ENCODE results near the gene UNKL.
"Not testable (repeated sequence)": the region's sequence is repeated elsewhere in the genome, so short reads cannot be mapped to it uniquely, and the experiment has no call there.

Gene UNKL

DNA sequence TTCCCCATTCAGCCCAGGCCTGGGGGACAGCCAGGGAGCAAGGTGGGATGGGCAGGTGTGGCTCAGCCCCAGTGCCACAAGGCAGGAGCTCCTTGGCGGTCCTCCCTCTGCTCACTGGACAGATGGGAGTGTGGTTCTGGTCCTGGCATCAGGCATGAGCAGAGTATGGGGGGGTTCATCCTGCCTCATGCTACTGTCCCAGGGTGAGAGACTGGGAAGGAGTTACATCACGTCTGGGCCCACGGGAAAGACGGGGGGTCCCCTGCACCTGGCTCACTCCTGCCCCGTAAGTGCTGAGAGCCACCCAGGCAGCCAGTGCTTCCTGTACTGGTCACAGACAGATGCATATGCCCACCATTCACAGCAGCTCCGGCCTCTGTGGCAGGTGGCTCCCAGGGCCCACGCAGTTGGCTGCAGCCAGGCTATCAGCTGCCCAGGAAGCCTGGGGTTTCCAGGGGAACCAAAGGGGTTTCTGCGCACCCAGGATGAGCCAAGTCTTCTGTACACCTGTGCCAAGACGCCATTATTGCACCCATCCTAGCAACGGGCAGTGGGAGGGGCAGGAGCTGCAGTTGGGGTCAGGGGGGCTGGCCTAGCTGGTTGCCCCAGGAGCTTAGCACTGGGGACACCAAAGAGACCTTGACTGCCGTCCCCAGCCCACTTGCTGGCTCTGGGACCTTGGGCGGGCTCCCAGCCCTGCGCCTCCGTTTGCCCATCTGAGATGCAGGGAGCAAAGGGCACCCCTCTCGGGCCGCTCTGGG lies 79.1 kb downstream of the UNKL start:
- no peak for DNase-seq

DNA sequence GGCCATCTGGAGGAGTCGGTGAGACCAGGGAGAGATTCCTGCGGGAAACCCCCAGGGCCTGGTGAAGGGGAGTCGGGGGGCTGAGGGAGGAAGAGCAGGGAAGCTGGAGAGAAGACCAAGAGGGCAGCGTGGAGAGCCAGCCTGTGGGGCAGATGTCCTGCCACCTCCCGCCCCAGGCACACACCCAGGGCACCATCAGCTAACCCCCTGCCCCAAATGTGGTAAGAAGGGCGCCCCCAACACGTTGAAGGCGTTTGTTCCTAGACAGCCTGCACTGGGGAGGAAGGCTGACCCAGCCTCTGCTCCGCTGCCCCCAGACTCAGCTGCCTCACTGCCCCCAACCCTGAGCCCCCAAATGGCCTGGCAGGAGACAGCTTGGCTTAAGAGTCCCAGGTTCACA lies 79.8 kb downstream of the UNKL start:
- DNase-seq = no peak

DNA sequence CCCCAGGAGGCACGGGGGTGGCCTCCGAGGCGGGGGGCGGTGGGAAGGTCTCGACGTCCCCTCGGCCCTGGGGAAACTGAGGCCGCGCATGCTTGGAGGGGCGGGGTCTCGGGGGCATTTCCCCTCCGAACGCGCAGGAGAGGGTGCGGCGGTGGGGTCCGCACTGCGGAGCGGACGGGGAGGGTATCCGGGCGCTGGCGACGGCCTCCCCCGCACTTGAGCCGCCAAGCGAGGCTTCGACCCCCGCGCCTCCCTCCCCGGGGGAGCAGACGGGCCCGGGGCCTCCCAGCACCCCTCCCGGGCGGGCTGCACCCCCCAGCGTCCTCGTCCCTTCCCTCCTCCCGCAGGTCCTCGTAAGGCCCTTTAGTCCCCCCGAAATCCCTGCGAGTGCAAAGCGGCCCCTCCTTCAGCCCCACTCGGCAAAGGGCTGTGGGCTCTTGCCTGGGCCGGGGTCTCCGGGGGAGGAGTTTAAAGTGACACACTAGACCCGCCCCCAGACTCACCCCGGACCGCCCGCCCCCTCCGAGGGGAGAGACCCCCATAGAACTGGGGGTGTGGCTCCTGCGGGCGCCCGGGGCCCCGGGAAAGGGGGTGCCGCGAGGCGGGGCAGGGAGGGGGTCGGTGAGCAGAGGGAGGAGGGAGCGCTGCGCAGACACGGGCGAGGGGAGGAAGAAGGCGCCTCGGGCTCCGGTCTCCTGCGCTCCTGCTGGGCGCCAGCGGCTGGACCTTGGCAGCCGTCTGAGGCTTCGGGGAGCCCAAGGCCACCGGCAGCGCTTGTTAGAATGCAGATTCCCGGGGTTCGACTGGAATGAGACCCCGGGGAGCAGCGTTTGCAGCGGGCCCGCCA lies 80.4 kb downstream of the UNKL start:
- no peak for DNase-seq

DNA sequence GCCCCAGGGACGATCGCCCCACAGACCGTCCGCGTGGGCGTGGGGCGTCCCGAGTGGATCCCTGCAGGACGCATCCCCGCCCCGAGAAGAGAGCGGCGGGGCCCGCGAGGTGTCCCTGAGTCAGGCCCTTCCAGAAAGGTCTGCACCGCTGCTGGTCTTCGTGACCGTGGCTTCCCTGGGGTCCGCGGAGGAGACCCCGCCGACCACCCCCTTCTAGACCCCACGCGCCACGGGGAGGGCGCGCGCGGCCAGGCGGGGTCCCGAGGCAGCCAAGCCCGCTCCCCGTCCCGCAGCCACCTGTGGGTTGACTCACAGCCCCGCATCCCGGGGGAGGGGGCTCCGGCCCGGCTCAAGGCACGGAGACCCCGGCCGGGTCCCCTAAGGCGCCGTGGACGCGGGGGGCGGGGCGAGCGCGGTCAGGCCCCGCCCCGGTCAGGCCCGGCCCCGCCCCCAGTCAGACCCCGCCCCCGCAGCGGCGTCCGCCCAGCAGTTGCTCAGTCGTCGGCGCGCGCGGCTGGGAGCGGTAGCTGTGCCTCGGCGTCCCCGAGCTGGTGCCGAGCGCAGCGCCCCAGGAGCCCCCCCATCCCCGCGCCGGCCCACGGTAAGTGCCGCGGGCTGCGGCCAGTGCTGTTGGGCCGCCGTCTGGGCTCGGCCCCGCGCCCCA lies 81.2 kb downstream of the UNKL start, which contains the start of gene BAIAP3:
Gene BAIAP3, plus strand, starts transcription at position 497 of the 664 bp plus-strand sequence. CDS start 4,905 bp downstream, outside the sequence.
- DNase-seq = no peak

DNA sequence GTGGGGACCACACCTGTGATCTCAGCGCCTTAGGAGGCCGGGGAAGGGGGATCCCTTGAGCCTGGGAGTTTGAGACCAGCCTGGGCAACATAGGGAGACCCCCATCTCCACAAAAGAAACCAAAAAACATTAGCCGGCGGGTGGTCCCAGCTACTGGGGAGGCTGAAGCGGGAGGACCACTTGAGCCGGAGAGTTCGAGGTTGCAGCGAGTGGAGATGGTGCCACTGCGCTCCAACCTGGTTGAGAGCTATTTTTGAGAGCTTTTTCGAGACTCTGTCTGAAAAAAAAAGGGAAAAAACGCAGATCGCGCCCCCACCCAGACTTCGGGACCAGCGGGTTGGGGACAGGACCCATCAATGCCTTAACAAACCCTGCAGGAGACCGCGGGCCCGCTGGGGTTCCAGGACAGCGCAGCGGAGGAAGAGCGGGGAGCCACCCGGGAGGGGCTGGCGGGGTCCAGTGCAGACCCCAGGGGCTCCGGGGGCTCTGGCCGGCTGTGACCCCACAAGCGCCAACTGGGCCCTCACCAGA lies 81.8 kb downstream of the UNKL start:
- no peak for DNase-seq

DNA sequence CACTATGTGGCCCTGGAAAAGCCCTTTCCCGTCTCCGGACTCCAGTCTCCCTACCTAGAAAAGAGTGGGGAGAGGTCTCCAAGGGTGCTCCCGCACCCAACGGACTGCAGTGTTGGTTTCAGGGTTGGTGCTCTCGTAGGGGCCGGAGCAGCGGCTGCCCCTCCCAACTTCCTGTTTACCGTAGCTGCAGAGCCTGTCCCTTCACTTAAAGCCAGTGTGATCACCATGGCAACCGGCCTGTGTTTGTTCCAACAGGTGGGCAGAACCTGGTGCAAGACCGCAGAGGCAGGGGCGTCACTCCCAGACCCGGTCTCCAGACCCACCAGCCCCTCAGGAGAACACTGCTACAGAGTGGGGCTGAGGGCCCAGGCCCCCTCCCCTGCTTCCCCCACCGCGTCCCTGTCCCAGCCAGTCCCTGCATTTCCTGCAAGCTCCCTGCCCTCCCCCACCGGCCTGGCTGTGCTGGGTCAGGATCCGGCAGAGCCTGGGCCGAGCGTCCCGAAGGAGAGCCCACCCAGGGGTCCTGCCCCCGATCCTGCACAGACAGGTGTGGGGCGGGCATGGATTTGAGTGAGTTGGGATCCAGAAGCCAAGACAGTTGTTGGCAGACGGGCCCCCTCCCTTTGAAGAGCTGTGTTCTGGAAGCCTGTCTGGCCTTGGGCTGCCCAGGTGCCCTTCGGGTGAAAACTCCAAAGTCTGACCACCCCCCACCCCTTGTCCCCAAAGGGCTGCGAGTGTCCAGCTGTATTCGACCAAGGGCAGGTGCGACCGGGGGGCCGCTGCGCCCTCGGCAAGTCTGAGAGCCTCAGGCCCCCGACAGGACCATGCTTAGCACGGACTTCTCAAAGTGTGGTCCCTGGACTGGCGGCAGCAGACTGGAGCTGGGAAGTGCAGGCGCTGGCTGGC lies 82.5 kb downstream of the UNKL start:
- DNase-seq = no peak

DNA sequence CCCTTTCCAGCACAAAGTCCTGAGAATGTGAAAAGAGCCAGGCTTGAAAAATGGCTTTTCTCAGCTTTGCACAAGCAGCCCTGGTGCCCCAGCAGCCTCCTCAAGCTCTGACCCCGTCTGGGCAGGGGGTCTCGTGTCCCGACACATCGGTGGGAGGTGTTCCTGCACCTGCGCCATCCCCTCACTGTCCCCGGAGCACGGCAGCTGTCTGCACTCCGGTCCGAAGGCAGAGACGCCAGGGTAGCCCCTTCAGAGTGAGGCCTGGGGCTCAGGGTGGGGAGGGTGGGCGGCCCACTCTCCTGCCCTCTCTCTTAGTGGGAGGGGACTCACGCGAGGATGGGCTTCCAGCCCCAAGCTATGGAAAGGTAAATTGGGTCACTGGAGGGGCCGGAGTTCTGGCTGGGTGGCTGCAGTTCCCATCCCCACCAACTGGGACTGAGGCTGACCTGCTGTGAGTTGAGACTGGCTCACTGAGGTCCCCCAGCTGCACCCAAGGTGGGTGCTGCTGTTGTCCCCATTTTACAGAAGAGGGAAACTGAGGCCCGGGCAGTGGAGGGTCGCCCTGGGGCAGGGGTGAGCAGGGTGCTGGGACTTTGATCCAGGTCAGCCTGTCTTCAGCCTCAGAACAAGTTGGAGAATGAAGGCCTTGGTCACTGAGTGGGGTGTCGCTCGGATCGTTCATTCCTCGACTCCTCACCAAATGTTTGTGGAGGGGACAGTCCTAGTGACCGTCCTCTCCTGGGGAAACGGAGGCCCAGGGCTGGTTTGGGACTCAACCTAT lies 83.4 kb downstream of the UNKL start:
- no peak for DNase-seq

DNA sequence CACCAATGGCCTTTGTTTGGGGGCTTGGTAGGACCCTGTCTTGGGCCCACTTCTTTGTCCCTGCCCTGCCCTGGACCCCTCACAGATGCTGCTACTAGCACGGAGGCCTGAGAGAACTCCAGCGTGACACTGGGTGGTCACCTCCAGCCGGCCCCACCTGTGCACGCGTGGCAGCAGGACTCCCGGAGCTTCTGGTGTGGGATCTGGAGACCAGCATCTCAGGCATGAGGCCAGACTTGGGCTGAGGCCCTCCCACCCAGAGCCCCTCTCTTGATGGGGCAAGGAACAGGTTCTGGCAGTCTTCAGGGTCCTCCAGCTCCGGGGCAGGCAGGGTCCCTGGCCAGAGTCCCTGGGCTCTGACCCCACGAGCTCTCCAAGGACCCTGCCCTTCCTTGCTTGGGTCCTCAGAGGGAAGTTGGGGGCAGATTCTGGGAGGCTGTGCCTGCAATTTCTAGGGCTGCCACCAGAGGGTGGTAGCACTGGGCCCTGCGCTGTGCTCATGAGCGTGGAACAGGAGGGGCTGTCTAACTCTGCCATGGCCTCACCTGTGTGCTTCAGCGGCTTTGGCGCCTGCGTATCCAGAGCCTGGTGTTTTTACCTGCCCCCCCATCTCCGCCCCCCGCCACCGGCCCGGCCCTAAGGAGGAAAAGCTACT lies 84.1 kb downstream of the UNKL start:
- DNase-seq = no peak

DNA sequence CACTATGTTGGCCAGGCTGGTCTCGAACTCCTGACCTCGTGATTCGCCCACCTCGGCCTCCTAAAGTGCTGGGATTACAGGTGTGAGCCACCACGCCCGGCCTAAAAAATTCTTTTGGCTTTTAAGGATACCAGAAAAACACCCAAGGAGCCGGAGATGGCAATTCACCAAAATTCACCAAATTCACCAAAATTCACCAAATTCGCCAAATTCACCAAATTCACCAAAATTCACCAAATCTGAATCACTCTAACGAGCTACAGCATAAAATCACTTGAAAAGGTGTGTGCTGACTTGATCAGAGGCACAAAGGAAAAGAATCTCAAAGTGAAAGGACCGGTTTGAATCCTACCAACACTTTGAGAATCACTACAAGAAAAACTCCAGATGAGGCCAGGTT lies 85.5 kb downstream of the UNKL start:
- not testable (repeated sequence) for DNase-seq

DNA sequence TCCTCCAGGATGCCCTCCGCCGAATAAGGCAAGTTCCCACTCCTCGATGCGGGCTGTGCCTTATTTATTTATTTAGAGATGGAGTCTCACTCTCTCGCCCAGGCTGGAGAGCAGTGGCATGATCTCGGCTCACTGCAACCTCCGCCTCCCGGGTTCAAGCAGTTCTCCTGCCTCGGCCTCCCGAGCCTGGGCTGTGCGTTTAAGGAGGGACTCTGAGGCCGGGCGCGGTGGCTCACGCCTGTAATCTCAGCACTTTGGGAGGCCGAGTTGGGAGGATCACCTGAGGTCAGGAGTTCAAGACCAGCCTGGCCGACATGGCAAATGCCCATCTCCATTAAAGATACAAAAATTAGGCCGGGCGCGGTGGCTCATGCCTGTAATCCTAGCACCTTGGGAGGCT lies 86.4 kb downstream of the UNKL start:
- not testable (repeated sequence) for DNase-seq

DNA sequence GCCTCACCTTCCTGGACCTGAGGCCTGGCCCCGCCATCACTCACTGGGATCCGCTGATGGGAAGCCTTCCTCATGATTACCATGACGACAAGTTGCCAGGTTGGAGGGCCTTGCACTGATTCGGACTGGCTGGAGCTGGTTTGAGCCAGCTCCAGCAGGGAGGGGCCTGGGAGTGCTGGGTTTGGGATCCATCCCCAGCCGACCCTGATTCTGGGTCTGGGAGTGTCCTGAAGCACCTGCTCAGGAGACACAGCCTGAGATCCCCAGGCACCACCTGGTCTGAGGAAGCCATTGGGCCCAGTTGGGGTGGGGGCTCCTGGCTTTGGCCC lies 86.9 kb downstream of the UNKL start:
- DNase-seq = no peak

DNA sequence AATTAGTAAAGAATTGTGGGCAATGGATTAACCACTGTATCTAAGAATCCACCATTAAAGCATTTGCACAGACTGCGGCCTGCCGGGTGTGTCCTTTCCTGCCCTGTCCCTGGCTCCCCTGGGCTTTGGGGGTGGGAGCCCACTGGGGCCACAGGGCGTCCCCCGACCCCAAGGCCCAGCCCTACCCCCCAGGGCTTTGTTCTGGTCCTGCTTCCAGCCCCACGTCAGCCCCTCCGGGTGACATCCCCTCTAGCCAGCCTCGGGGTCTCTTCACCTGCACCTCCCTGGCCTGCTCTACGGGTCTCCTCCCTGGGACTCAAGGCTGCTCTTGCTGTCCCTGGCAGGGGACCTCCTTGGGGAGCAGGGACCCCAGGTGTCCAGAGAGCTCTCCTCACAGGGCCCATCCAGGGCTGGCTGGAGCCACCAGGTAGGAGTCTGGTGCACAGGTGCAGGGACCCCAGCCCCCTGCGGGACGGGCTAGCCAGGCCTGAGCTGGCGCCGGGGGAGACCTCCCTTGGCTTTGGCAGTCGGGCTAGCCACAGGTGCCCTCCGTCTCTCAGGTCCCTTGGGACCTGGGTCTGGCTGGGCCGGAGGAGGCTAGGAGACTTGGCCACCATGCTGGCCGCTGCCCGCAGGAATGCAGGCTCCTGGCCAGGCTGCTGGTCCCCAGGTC lies 87.4 kb downstream of the UNKL start:
- DNase-seq = no peak

DNA sequence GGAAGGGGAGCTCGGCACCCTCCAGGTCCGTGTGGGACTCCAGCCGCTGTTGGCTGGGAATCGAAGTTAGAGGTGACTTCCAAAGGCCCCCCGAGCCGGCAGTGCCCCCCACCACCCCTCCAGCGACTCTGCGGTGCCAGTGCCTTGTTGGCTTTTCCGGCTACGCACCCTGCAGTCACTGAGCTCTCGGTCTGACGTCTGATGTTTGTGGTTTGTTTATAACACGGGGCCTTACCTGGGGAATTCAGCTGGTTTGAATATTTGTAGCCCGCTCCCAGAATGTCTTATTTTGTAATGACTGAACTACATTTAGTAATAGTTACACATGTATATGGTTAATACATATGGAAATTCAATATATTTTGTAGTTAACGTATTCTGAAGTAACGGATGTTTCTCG lies 88.1 kb downstream of the UNKL start:
- no peak for DNase-seq

DNA sequence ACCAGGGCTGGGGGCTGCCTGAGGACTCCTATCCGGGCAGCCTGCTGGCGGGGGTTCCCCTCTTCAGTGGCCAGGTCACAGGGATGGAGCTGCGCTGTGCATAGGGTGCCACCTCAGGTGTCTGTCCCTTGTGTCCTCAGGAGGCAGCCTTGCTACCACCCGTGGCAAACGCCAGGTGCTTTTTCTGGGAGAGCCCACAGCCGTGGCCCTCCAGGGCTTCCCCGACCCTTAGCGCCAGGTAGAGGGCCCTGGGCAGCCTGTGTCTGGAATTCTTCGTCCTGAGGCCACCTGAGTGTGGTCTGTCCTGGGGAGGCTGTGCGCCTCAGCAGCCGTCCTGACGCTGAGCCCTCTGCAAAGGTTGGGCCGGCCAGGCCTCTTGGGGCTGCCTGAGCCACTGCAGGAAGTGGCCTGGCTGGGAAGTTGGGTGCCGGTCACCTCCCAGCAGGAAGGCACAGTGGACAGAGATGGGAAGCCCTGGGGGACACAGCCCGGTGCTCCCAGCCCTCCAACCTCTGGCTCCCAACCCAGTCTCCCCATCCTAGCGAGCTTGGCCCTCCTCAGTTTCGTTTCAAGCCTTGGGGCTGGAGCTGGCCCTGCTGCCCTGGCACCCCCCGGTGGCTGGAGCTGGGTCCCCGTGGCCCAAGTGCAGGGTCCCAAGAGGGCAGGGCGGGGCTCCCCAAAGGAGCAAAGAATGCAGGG lies 88.7 kb downstream of the UNKL start:
- DNase-seq = no peak

DNA sequence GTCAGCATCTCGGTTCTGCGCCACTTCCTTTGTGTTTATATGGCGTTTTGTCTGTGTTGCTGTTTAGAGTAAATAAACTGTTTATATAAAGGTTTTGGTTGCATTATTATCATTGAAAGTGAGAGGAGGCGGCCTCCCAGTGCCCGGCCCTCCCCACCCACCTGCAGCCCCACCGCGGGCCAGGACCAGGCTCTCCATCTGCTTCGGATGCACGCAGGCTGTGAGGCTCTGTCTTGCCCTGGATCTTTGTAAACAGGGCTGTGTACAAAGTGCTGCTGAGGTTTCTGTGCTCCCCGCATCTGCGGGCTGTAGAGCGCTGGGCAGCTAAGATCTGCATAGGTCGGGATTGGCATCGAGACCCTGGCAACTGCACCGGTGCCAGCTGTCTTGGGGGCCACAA lies 89.2 kb downstream of the UNKL start:
- DNase-seq = no peak

DNA sequence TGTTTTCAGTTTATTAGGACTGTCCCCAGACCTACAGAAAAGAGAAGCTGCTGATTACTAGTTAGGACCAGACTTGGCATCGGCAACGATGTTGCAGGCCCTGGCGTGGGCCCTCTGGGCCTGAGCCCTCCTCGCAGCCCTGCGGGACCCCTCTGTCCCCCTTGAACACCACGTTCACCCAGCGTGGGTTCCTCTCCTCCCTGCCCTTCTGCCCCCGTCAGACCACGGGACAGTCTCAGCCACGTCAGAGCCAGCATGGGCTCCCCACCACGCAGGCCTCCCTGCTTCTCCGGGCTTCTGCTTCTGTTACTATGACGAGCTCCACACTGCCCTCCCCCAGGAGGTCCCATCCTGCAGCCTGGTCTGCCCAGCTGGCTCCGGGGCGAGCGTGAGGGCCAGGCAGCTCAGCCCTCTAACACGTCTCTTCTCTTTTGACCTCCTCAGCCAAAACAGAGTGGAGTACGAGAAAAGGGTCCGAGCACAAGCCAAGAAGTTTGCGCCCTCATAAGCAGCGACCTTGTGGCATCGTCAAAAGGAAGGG lies 90.1 kb downstream of the UNKL start:
- no peak for DNase-seq

DNA sequence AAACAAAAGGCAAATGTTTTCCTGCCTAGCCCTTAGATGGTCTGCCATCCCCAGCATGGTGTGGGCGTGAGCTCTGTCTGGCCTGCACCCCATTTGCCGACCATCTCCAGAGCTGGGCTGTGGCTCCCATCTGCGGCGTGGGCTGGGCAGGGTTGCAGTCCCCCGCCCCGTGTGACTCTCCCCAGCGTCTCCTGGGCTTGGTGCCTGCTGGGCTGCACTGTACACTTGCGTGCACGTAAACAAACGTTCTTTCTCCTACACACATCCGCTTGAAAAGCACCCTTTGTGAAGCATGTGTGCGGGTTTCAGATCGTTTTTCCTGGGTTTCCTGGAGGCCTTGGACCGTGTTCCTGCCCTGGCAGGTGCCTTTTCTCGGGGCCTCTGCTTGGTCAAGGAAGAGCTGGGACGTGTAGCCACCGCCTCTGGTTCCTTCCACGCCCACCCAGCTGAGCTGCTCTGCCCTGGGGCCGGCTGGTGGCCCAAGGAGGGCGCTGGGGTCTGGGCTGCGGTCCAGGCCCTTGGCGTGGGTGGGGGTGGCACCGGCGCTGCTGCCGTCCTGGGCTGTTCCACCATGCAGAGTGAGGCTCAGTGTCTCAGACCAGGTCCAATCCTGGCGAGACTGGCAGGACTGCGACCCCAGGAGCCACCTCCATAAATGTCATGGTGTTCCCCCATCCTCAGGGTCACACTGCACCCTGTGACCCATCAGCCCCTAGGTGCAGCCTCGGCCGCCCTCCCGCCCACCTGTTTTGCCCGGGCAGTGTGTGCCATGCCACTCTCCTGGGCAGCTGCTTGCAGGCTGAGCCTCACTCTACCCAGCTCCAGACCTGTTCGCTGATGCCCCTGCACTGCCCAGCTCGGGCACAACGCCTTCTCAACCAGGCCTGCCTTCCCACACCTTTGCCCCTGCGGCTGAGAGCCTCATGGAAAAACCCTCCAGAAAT lies 90.9 kb downstream of the UNKL start:
- DNase-seq = no peak

DNA sequence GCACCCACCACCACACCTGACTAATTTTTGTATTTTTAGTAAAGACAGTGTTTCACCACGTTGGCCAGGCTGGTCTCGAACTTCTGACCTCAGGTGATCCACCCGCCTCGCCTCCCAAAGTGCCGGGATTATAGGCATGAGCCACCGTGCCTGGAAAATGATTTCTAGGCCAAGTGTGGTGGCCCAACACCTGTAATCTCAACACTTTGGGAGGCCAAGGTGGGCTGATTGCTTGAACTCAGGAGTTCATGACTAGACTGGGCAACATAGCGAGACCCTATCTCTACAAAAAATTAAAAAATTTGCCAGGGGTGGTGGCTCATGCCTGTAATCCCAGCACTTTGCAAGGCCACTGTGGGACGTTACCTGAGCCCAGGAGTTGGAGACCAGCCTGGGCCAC lies 92.1 kb downstream of the UNKL start:
- DNase-seq = no peak
